Fibroblast of skin of left quadriceps (primary cell): ENCODE results near the gene DHRS7B.
"Not testable (repeated sequence)": the region's sequence is repeated elsewhere in the genome, so short reads cannot be mapped to it uniquely, and the experiment has no call there.

ENCODE experiments used
- DNase-seq, 2 experiments: peaks; one replicate each; pipeline ENCODE4 v3.0.0-alpha.2; 2013; ENCODE audit warnings: low read depth in 2 of 2

DHRS7B gene

DNA sequence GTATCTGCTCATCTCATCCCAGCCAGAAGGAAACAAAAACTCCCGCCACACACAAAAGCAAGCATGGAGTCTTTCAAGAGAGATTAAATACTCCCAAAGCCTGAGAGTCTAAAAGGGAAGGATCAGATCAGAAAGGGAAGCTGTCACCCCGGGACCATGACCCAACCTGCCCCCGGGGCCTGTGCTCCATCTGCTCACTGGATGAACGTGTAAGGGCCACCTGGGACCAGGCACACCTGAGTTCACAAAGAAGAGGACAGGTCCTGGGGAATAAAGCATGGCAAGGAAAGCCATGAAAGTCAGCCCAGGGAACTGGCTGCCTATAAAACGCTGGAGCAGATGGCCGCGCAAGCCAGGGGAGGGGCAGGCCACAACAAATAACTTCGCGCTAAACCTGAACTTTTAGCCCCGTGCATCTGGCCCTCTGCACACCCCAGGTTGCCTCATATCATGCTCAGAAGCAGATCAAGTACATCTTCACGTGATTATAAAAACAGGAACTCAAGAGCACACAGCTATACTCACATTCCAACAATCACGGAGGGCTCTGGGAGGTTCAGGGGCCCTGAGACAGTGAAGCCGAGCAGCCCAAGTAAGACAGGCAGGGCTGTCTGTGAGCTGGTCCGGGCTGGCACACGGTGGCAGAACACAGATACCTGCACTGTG is 83.8 kb downstream of the DHRS7B start:
- DNase-seq: no peak

- no peak for DNase-seq
Observed at GRCh38 chr17:21211825-21212479, 85.2 kb downstream of the DHRS7B start.

- DNase-seq: no peak
Observed at GRCh38 chr17:21212826-21213637, 86.3 kb downstream of the DHRS7B start.

DNA sequence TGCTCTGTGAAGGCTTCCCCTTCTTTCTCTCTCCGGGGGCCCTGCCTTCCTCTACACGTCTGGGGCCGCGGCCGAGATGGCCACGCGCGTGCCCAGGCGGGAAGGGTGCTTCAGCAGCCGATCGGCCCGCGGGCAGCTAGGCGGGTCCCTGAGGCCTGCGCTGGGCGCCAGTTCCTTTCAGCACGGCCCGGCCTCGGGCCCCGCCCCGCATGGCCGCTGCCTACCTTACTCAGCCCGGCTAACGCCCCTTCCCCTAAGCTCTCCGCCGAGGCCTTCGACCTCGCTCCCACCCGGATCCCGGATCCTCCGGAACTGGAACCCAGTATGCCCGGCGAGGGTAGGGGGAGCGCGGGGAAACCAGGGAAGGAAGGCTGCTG is 86.9 kb downstream of the DHRS7B start:
- DNase-seq: no peak

DNA sequence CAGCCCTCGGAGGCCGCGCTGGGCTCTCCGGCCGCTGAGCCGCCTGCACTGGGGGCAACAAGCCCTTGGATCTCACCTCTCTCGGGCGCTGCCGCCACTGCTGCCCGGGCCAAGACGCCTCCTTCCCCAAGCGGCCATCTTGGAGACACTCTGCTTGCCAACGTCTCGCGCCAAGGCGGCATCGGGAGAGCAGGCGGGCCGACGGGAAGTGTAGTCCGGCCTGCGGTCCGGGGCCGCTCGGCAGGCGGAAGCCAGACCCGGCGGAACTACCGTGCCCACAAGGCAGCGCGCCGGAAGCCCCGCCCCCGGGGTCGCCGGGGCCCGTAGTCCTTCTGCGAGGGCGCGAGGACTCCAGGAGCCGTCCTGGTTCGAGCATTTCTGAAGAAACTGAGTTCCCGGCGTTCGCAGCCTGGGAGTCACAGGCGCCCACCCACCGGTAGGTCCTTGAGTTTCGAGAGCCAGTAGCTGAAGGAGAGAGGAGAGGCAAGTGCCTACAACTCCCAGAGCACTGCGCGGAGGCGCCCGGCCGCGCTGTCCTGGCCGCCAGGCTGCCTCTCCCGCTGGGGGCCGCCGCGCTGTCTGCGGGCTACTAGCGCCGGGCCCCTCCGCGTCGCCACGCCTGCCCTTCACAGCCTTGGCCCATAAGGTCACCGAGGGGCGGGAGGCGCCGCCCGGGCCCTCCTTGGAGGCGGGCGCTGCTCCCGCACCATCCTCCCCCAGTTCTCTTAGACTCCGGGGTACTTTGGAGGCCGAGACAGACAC is 87.4 kb downstream of the DHRS7B start, which contains the start of gene TMEM11:
TMEM11 (minus strand) TSS at position 147 of the 762 bp plus-strand sequence; CDS start at position 138, 9 bp downstream.
- peak; percentile 82 to 85 for DNase-seq

DNA sequence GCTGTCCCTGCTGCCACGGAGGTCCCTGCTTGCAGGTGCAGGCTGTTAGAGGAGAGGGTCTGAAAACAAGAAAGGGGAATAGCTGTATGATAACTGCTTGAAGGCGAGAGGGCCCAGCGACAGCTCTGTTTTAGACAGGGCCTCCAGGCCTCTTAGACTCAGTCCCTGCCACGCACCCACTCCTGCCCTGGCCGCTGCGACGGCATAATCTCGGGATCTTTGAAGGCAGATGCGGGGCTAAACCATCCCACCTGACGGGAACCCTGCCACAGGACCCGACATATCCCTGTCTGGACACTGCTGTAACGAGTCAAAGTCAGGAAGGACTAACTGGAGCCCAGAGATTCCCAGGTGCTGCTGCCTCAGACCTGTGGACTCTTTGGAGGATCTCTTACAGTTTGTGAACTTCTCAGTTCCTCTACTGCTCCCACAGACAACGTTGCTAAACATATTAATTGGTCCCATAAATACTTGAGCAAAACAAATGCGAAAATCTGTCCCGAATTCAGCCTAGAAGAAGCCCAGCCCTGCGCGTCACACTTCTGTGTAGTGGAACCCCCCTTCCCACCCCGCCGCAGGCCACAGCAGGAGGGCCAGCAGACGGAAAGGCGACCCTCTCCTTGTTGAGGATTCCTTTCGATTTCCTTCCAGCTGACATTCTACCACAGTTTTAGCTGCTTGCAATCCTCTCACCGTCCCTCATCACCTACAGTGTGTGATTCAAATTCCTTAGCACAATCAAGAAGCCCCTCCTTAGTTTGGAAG is 88.2 kb downstream of the DHRS7B start:
- no peak for DNase-seq

- DNase-seq: no peak
Observed at GRCh38 chr17:21215935-21216334, 89.2 kb downstream of the DHRS7B start.

- no peak for DNase-seq
Observed at GRCh38 chr17:21217346-21217745, 90.6 kb downstream of the DHRS7B start.

DNA sequence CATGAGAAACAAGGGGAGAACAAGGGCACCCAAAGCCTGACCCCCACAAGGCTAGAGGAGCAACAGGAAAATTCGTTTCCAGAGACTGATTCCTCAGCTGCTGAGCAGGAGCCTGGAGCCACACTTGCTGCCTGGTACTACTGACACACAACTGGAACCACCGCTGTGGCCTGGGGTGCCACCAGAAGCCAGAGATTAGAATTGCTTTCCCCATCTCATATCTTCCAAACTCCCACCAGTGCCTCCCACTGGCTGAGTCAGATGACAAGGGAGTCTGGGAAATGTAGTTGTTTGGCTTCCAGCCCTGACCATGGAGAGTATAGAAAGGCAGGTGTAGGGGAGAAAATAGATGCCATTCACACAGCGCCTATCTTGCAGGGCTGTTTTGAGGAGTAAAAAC is 91.3 kb downstream of the DHRS7B start:
- DNase-seq: no peak

- no peak for DNase-seq
Observed at GRCh38 chr17:21218831-21219380, 92.1 kb downstream of the DHRS7B start.

DNA sequence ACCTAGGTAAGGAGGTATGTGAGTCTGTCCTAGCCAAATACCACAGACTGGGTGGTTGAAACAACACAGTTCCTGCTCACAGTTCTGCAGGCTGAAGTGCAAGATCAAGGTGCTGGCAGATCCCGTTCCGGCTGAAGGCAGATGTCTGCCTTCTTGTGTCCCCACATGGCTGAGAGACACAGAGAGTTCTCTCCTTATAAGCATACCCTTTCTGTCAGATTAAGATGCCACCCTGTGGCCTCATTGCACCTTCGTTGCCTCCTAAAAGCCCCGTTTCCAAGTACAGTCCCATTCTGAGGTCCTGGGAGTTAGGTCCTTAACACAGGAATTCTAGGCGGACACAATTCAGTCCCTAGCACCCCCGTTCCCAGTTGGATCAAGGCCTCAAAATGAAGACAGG is 96.3 kb downstream of the DHRS7B start:
- no peak for DNase-seq

DNA sequence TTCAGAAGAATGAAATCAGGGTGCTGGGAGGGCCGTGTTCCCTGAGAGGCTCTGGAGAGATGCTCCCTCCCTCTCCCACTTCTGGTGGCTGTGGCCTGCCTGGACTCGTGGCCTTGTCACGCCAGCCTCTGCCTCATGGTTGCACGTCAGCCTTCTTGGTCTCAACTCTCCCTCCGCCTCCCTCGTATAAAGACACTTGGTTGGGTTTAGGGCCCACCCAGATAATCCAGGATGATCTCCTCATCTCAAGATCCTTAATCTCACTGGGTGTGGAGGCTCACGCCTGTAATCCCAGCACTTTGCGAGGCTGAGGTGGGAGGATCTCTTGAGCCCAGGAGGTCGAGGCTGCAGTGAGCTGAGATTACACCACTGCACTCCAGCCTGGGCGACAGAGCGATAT is 100.5 kb downstream of the DHRS7B start:
- DNase-seq: not testable (repeated sequence)

DNA sequence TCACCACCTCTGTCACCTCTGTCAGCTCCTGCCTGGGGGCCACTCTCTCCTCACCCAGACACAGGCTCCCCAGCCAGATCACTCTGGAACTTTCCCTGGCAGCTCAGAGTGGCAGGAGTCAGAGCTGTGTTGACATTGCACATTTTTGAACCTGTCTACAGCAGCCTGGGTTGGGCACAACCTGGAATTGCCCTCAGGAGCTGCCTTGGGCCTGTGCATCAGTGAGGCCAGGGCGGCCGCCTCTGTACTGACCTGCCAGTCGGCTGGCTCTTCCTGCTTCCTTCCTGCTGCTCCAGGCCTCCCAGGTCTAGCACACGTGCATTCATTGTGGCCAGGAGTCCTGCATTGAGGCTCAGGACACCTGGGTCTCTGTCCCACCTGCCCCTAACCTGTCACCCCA is 101.3 kb downstream of the DHRS7B start:
- DNase-seq: no peak

- no peak for DNase-seq
Observed at GRCh38 chr17:21228845-21229244, 102.1 kb downstream of the DHRS7B start.

GRCh38 chr17:21231533-21231932 is 104.8 kb downstream of the DHRS7B start:
- no peak for DNase-seq

DNA sequence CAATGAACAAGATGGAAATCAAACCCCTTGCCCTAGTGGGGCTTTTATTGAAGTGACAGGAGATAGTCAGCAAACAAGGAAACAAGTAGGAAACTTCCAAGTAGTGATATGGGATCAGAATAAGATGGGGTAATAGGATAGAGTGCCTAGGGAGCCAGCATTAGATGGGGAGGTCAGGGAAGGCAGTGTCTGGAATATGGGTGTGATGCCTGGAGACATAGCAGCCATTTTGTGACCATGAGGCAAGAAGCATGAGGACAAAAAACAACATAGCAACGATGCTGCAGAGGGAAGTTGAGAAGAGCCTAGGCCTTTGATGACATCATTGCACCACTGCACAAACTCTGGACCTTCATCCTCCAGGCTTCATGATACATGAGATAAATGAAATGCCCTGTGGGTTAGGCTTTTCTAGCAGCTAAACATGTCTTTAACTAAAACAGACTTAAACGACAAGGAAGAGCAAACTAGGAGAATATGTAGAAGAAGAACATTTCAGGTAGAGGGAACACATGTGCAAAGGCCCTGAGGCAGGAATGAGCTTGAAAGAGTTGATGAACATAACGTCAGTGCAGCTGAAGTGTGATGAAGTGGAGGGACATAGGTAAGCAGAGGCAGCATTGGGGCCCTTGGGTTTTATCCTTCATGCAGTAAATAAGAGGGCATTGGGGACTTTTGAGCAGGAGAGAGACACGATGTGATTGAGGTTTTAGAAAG is 105.4 kb downstream of the DHRS7B start:
- no peak for DNase-seq

- no peak for DNase-seq
Observed at GRCh38 chr17:21233581-21234347, 107.0 kb downstream of the DHRS7B start.

- DNase-seq: no peak
Observed at GRCh38 chr17:21235921-21236320, 109.2 kb downstream of the DHRS7B start.

- DNase-seq: no peak
Observed at GRCh38 chr17:21239680-21240368, 113.1 kb downstream of the DHRS7B start.
